Activated B cell treated with CpG ODN at 0.5 μM for 24 hours (primary cell): ENCODE measurements around the gene PRR14L. TPM values are rescaled to one million over a fixed set of nuclear protein-coding genes. Genes with fewer than 3 reads are reported as not detected.

Source experiments
- ATAC-seq: fragments of 200-7000 bp; cut with Tn5 transposase; one replicate; pipeline ENCODE4 v1.10.0; 2021; ENCODE audit warnings: low read depth, mild to moderate bottlenecking, moderate library complexity
- CTCF ChIA-PET: fragments of 350-600 bp; sonication (Branson Sonifier 250); formaldehyde crosslinking; loops from one replicate; lab custom pipeline; 2021; ENCODE audit warnings: antibody characterized with exemption; lab: Charles Lee
- POLR2A ChIA-PET: fragments of 350-600 bp; sonication (Branson Sonifier 250); formaldehyde crosslinking; loops from one replicate; lab custom pipeline; 2021; ENCODE audit warnings: antibody characterized with exemption; lab: Charles Lee
- DNase-seq: peaks from one replicate; pipeline ENCODE4 v3.0.0; 2022
- H3K27ac Mint-ChIP-seq: one replicate; pipeline ENCODE4 v1.8.0; 2020; ENCODE audit warnings: mixed read lengths
- H3K27me3 Mint-ChIP-seq: one replicate; pipeline ENCODE4 v1.8.0; 2021; ENCODE audit warnings: mixed read lengths
- H3K36me3 Mint-ChIP-seq: one replicate; pipeline ENCODE4 v1.8.0; 2021; ENCODE audit warnings: low read depth, mixed read lengths
- H3K4me1 Mint-ChIP-seq: one replicate; pipeline ENCODE4 v1.8.0; 2021; ENCODE audit warnings: mixed read lengths
- H3K4me3 Mint-ChIP-seq: one replicate; pipeline ENCODE4 v1.8.0; 2020; ENCODE audit warnings: mild to moderate bottlenecking, mixed read lengths
- H3K9me3 Mint-ChIP-seq: one replicate; pipeline ENCODE4 v1.8.0; 2020; ENCODE audit warnings: mixed read lengths
- CTCF ChIP-seq: fragments of 200-600 bp; IDR thresholded peaks from one replicate; pipeline ENCODE4 v1.8.0; 2022; ENCODE audit warnings: antibody characterized with exemption, mild to moderate bottlenecking
- intact Hi-C: fragments of 100-400 bp; cut with micrococcal nuclease; formaldehyde crosslinking; loops from one replicate; pipeline ENCODE4 v1.15.1; 2024
- total RNA-seq: library from RNA; stranded (reverse); gene quantifications from 2 replicates; pipeline ENCODE4 v1.2.3, GENCODE V29; 2022

The PRR14L gene
- total RNA-seq, 1 donor from 2014 or later = 59.5 TPM

- H3K4me1 Mint-ChIP-seq = no peaks in the 10 kb centered on the region
- H3K27ac Mint-ChIP-seq = peak overlapping the region; percentile 41
- DNase-seq (no peak), ATAC-seq (no peak)
- ChIA-PET POLR2A (no interaction called here), CTCF (no interaction called here)
- no peak for TF ChIP-seq CTCF
- peaks cover 60% of the 10 kb centered on the region for H3K36me3 Mint-ChIP-seq
- intact Hi-C loops = no loop called here
- no peaks in the 10 kb centered on the region for H3K9me3 Mint-ChIP-seq
- no peaks in the 10 kb centered on the region for H3K27me3 Mint-ChIP-seq
- H3K4me3 Mint-ChIP-seq = no peak overlapping the region
Measured at GRCh38 chr22:31683181-31684105, 66.5 kb downstream of the PRR14L start.

GRCh38 chr22:31682751-31683150, 67.2 kb downstream of the PRR14L start:
- no peaks in the 10 kb centered on the region for H3K4me1 Mint-ChIP-seq
- no peaks in the 10 kb centered on the region for H3K9me3 Mint-ChIP-seq
- ChIA-PET POLR2A (no interaction called here), CTCF (no interaction called here)
- no peak overlapping the region for H3K27ac Mint-ChIP-seq
- ATAC-seq (no peak), DNase-seq (no peak)
- H3K36me3 Mint-ChIP-seq = peaks cover 54% of the 10 kb centered on the region
- no peak for TF ChIP-seq CTCF
- no peaks in the 10 kb centered on the region for H3K27me3 Mint-ChIP-seq
- H3K4me3 Mint-ChIP-seq = no peak overlapping the region
- intact Hi-C loops = no loop called here

- no peak overlapping the region for H3K27ac Mint-ChIP-seq
- H3K4me1 Mint-ChIP-seq = peaks cover 3% of the 10 kb centered on the region
- H3K9me3 Mint-ChIP-seq = no peaks in the 10 kb centered on the region
- H3K4me3 Mint-ChIP-seq = no peak overlapping the region
- H3K27me3 Mint-ChIP-seq = no peaks in the 10 kb centered on the region
- ATAC-seq = no peak
- DNase-seq = no peak
- TF ChIP-seq CTCF = no peak
- intact Hi-C loops = no loop called here
- ChIA-PET POLR2A (no interaction called here), CTCF (no interaction called here)
- H3K36me3 Mint-ChIP-seq = peaks cover 47% of the 10 kb centered on the region
Measured at GRCh38 chr22:31681349-31682345, 68.3 kb downstream of the PRR14L start.

GRCh38 chr22:31680861-31681341, 69.0 kb downstream of the PRR14L start:
- ATAC-seq = no peak
- Mint-ChIP-seq H3K4me1 (peaks cover 10% of the 10 kb centered on the region), H3K9me3 (no peaks in the 10 kb centered on the region), H3K36me3 (peaks cover 42% of the 10 kb centered on the region), H3K4me3 (no peak overlapping the region), H3K27me3 (no peaks in the 10 kb centered on the region), H3K27ac (no peak overlapping the region)
- TF ChIP-seq CTCF = no peak
- ChIA-PET CTCF (no interaction called here), POLR2A (no interaction called here)
- intact Hi-C loops = no loop called here
- DNase-seq = no peak
